NT2/D1 (cell line): ENCODE data around the gene ABCB1.

Experiments used
- SUZ12 ChIP-seq: IDR thresholded peaks from 2 replicates; pipeline ENCODE4 v1.6.1; 2011; ENCODE audit not compliant: insufficient read length, insufficient read depth; ENCODE audit errors: extremely low read depth
- YY1 ChIP-seq: IDR thresholded peaks from 2 replicates; pipeline ENCODE4 v1.6.1; 2011; ENCODE audit not compliant: insufficient read length, insufficient read depth

- TF ChIP-seq YY1 (no peak), SUZ12 (no peak)
These were observed 95.0 kb downstream of the ABCB1 start for GRCh38 chr7:87505557-87506245.
